ENCODE results near the gene CD74. TPM values are rescaled to one million over a fixed set of nuclear protein-coding genes. Genes with fewer than 3 reads are reported as not detected.

CD74 gene
- total RNA-seq, 1 experiment from 2014 or later, result 19.5 TPM

DNA sequence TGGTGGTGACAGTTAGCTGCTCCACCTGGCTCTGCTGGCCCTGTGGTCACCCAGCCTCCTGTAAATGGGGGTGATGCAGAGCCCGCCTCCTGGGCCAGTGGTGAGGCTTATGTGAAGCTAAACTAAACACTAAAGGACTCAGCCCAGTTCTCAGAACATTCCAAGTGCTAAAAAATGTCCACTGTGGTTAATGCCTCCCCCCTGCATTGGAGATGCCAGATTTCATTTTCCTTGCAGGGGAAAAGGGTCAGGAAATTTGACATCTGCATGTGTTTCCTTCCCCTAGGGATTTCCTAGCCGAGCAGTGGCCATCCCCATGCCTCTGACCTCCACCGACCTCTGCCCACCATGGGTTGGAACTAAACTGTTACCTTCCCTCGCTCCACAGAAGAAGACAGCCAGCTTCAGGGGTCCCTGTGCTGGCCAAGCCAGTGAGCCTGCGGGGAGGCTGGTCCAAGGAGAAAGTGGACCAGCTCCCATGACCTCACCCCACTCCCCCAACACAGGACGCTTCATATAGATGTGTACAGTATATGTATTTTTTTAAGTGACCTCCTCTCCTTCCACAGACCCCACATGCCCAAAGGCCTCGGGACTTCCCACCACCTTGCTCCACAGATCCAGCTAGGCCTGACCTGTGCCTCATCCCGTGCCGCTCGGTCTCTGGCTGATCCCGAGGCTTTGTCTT lies 13.0 kb downstream of the CD74 start:
- Histone ChIP-seq H3K4me2 (ENCODE audit: insufficient read depth, insufficient read length, low read length) (no peak overlapping the region), H2BK15ac (ENCODE audit: low read depth, low read length) (no peak overlapping the region), H3K9ac (ENCODE audit: extremely low read depth, insufficient read length, low read length) (no peak overlapping the region), H3K79me1 (ENCODE audit: insufficient read depth, low read depth, low read length, poor library complexity, severe bottlenecking) (no peaks in the 10 kb centered on the region), H2BK20ac (ENCODE audit: low read depth, low read length, poor library complexity, severe bottlenecking) (no peak overlapping the region), H3K4ac (ENCODE audit: low read depth, low read length) (no peak overlapping the region), H3K79me2 (ENCODE audit: insufficient read depth, low read length) (no peaks in the 10 kb centered on the region), H3K9me3 (ENCODE audit: control insufficient read depth, low read depth, low read length) (no peaks in the 10 kb centered on the region), H2AFZ (ENCODE audit: low read length) (no peak overlapping the region), H3K18ac (ENCODE audit: insufficient read length, low read depth, low read length) (no peak overlapping the region), H3K4me1 (ENCODE audit: insufficient read depth, low read length) (no peaks in the 10 kb centered on the region), H3K27ac (ENCODE audit: insufficient read length, low read depth, low read length) (no peak overlapping the region), H3K23me2 (ENCODE audit: insufficient read length, low read depth, low read length, poor library complexity, severe bottlenecking) (no peaks in the 10 kb centered on the region), H3K56ac (ENCODE audit: insufficient read length, low read depth, low read length) (no peak overlapping the region), H3K27me3 (ENCODE audit: insufficient read depth, low read length) (no peaks in the 10 kb centered on the region), H3T11ph (ENCODE audit: low read length) (no peak overlapping the region), H4K91ac (ENCODE audit: insufficient read length, low read depth, low read length) (no peak overlapping the region), H3K14ac (ENCODE audit: insufficient read depth, low read length) (no peak overlapping the region), H3K23ac (ENCODE audit: insufficient read length, low read depth, low read length) (no peak overlapping the region), H4K20me1 (ENCODE audit: control insufficient read depth, insufficient read depth, insufficient read length) (peaks cover 2% of the 10 kb centered on the region), H4K5ac (ENCODE audit: insufficient read length, low read depth, low read length) (no peak overlapping the region), H2BK5ac (ENCODE audit: insufficient read length, low read length) (no peak overlapping the region), H2AK5ac (ENCODE audit: insufficient read length, low read length) (no peak overlapping the region), H2BK12ac (ENCODE audit: insufficient read length, low read depth, low read length) (no peak overlapping the region), H4K8ac (replicated peaks; ENCODE audit: insufficient read length, low read depth, low read length) (no peak overlapping the region), H2BK120ac (ENCODE audit: low read depth, low read length, poor library complexity, severe bottlenecking) (no peak overlapping the region)
- Mint-ChIP-seq H3K9me3 (no peaks in the 10 kb centered on the region), H3K27me3 (ENCODE audit: low read depth) (no peaks in the 10 kb centered on the region), H3K27ac (0 out of 7 replicates have a peak overlapping the region, but pooled peaks of 1 of the 3 experiments have one; percentile 35), H3K4me1 (no peaks in the 10 kb centered on the region), H3K4me3 (no peak overlapping the region), H3K36me3 (ENCODE audit: insufficient read depth in 1 of 3, low read depth in 3 of 3) (peaks cover 49 to 79% (median 67%) of the 10 kb centered on the region in 3 experiments)
- WGBS (ENCODE audit: extremely low coverage, insufficient read length, low lambda C conversion rate), result no CpG with 5 or more reads among the region's 11 CpGs
- TF ChIP-seq, protein P1, sequence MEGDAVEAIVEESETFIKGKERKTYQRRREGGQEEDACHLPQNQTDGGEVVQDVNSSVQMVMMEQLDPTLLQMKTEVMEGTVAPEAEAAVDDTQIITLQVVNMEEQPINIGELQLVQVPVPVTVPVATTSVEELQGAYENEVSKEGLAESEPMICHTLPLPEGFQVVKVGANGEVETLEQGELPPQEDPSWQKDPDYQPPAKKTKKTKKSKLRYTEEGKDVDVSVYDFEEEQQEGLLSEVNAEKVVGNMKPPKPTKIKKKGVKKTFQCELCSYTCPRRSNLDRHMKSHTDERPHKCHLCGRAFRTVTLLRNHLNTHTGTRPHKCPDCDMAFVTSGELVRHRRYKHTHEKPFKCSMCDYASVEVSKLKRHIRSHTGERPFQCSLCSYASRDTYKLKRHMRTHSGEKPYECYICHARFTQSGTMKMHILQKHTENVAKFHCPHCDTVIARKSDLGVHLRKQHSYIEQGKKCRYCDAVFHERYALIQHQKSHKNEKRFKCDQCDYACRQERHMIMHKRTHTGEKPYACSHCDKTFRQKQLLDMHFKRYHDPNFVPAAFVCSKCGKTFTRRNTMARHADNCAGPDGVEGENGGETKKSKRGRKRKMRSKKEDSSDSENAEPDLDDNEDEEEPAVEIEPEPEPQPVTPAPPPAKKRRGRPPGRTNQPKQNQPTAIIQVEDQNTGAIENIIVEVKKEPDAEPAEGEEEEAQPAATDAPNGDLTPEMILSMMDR (conservative IDR thresholded peaks at IDR 0.05), result no peak
- no peak for DNase-seq
